T-helper 22 cell (primary cell): ENCODE data around the gene NBEA.
"Not testable (repeated sequence)": the region's sequence is repeated elsewhere in the genome, so short reads cannot be mapped to it uniquely, and the experiment has no call there.

ENCODE experiments used
- DNase-seq: peaks from one replicate; pipeline ENCODE4 v3.0.0-alpha.2; 2020; ENCODE audit warnings: low read depth

NBEA gene

DNA sequence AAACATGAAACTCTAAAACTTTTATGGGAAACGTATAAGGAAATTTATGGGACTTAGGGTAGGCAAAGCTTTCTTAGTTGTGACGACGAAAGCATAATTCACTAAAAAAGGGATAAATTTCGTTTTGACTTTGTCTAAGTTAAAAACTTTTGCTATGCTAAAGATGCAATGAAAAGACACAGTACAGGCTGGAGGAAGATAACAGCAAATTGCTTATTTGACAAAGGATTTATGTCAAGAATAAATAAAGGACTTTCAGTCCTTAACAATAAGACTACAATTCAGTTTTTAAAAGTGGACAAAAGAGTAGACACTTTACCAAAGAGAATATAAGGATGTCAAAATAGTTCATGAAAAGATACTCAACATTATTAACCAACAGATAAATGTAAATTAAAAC lies 150.2 kb downstream of the NBEA start:
- no peak for DNase-seq

DNA sequence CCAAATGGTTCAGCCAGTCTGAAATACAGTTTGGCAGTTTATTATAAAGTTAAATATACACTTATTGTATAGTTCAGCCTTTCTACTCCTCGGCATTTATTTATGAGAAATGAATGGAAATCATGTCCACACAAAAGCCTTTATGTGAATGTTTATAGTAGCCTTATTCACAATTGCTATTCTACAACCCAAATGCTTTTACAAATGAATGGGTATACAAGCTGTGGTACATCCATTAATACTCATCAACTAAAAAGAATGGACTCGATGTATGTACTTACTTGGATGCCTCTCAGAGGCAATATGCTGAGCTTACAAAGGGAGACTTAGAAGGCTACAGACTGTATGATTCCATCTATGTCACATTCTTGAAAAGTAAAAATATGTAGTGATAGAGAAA lies 150.7 kb downstream of the NBEA start:
- DNase-seq, result no peak

DNA sequence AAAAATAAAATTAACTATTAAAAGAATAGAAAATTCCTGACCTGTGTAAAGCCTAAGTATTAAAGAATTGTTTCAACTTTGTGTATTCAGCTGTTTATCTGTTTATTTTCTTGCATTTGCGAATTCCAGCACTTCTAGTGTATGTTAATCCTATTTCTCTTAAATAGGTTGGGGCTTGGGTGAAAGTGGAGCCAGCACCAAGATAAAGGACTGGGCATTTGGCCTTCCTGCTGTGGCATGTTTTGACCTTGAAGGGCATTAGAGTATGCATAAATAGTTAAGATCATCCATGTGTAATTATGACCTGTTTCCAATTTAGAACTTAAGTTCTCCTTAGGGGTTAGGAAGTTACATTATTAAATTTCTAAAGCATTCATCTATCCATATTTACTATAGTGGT lies 151.3 kb downstream of the NBEA start:
- DNase-seq, result no peak

DNA sequence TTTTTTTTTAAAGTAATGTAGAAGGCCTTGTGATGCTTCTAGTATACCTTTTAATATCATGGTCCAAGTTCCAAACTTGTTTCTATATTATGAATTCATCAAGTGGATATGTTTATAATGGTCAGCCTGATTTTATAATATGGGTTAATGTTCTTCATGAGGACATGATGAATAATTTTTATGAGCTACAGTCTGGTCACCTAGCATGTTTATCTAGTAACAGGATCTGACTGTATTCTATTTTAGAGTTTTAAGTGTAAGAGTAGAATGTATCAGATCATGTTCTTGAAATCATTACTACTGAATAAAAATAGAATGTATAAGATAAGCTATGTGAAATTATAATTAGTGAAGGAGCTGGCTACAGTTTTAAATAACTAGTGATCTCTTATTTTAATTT lies 164.7 kb downstream of the NBEA start:
- DNase-seq, result not testable (repeated sequence)

DNA sequence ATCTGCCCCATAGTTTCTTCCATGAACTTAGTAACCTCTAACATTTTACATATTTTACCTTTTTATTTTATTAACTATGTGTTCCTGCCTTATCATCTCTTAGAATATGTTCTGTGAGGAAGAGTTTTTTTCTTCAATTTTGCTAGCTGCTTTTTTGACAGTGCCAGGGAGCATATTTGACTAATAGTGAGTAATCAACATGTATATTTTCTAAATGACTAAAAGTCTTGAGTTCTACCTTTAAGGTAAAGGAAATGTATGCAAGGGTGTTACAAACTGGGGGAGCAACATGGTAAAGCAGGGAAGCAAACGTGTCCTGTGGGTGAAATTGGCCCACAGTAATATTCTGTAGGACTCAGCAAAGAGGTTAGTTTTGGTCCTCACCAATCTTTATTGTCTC lies 165.5 kb downstream of the NBEA start:
- no peak for DNase-seq

DNA sequence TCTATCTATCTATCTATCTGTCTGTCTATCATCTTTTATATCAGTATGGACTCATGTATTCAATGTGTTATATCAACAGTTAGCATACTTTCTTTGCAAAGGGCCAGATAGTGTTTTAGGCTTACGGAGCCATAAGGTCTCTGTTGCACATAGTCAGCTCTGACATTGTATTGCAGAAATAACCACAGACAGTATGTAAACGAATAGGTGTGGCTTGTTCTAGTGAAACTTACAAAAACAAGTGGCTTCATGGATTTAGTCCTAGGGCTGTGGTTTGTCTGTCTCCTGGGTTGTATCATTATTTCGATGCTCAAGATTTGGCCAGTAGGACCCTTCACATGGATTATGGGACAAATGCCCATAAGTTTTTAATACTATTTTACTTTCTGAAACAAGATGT lies 171.5 kb downstream of the NBEA start:
- DNase-seq, result not testable (repeated sequence)

DNA sequence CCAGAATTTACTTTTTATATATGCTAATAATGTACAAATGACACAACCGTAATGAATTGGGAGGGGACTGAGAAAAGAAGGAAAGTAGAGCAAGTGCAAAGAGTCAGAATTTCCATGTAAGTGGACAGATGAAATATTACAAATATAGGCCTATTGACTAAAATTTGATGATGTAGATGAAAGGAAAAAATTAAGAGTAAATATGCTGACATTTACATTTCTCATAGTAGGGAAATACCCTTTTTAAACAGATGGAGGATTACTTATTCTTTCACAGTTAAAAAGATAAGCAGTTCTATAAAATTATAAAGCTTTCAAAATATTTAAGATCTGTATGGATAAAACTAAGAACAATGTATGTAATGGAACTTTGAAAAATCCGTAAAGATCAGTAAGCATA lies 185.4 kb downstream of the NBEA start:
- no peak for DNase-seq

DNA sequence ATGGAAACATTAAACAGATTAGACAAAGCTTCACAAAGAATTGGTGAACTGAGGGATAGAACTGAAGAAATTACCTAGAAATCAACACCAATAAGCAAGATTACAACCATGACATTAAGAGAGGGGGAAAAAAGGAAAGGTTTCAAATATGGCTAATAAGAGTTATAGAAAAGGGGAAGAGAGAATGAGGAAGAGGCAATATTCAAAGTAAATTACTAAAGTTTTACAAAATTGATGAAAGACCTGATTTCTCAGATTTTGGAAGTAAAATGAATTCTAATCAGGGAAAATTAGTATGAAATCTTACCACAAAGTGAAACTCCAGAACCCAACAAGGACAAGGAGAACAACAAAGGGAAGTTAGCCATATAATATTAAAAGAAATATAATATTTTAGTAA lies 187.4 kb downstream of the NBEA start:
- DNase-seq, result no peak

DNA sequence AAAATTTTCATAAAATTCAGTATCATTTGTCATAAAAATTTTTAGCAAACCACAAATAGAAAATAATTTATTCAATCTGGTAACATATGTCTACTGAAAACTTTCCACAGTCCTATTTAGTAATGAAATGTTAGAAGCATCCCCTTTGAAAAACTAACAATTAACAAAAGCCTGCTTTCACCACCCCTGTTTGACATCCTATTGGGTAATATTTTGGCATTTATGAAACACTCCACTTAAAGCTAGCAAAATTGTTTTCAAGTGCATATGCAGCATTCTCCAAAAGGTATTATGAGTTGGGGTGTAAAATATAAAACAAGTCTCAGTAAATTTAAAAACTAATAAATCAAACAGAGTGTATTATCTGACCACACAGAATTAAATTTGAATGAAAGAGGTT lies 189.4 kb downstream of the NBEA start:
- no peak for DNase-seq

DNA sequence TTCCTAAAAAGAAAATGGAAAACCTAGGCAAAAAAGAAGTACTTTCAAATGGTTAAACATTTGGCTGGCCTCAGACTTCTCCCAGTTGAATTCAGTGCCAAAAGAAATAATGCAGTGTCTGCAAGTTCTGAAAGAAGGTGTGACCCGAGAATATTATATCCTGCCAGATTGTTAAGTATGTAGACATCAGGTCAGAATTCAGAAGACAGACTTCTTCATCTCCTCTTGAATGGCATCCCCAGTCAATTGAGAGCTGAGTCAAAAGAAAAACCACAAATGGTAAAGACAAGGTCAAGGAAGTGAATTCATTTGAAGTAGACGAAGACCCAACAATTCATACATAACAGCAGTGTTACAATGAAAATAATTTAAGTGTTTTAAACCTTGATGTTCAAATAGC lies 194.5 kb downstream of the NBEA start:
- DNase-seq, result no peak

DNA sequence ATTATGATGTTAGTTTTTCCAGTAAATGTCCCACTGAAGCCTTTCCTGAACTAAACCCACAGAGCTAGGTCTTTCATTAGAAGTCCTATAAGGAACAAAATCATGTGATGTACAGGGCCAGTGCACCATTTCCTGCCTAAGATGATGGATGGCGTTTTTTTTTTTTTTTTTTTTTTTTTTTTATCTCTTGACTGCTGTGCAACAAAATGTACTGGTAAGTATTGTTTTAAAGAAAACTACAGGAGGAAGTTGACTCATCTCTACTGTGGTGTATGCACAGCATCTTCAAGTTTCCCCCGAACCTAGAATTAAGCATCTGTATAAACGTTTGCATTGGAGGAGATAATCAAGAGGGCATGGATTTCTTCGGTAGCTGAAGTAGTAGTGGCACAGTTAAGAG lies 197.5 kb downstream of the NBEA start:
- no peak for DNase-seq

DNA sequence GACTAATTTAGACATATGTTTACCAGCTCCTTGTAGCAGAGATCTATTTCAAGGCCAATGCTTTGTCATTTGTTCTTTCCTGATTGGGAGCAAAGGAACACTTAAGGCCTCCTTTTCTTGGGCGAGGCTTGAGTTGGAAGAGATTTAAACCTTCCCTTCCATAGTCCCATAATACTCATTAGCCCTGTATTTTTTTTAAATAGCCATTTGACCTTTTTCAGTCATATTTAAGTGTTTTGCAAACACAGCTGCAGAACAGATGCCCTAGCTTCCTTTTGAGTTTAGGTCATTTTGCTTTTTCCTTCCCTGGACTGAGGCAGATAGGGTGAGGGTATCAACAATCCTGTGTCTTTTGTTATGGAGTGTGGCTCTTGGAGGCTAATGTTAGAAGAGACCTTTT lies 198.3 kb downstream of the NBEA start:
- DNase-seq, result no peak

DNA sequence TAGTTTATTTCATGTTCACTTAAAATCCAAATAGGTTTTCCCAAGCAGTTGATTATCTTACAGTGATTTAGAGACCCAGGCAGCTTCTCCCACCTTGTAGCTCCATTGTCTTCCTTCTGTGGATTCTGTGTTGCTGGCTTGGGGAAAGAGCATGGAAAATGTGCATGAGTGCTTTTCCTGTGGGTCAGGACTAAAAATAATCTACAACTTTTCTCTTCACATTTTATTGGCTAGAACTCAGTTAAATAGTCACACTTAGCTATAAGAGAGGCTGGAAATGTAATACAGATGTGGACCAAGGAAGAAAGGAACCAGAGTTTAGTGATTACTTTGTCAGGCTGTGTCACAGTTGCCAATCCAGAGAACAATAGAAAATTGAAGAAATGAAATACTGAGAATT lies 198.8 kb downstream of the NBEA start:
- DNase-seq, result no peak

DNA sequence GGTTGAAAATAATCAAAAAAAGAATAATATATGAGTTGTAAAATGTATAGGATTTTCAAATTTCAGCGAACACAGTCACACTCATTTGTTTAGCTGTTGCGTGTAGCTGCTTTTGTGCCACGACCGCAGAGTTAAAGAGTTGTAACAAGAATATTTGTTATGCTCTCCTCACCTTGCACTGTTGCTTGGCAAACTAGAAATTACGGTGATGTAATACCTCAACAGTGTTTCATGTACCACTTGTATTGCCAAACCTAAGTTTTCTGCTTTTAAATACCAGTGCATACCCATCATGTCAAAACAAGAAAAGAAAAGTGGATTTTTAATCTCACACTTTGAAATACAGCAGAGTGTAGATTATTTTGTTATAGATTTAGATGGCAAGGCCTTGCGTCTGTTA lies 201.1 kb downstream of the NBEA start:
- DNase-seq, result no peak

DNA sequence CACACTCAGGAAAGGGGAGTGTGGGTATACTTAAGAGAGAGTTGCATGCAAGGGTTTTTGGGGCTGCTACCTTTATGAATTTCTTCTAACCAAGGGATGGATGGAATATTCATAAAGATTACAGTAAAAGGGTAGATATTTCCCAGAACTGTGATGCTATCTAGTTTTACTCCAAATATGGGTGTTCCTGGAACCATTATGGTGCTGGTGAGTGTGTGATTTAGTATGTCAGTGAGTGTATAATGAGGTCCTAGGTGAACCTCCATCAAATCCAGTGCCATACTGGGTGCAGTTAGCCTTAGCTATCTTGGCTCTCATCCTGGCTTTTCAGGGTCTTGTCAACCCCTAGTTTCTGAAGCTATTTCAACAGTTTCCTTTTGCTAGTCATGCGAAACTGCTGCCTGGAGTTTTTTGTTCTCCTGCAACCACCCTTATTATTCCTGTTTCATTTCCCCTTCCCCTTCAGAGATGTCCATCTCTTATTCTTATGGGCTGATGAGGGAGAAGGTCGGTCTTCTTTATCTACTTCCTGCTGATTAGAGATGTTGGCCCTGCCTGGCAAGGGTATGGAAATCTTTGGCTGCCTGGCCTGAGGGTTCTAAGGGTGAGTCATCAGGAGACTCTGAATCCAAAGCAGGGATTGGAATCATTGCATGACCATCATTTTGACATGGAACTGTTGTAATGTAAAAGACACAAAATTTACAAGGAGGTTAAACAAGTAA lies 202.3 kb downstream of the NBEA start:
- DNase-seq, result no peak

DNA sequence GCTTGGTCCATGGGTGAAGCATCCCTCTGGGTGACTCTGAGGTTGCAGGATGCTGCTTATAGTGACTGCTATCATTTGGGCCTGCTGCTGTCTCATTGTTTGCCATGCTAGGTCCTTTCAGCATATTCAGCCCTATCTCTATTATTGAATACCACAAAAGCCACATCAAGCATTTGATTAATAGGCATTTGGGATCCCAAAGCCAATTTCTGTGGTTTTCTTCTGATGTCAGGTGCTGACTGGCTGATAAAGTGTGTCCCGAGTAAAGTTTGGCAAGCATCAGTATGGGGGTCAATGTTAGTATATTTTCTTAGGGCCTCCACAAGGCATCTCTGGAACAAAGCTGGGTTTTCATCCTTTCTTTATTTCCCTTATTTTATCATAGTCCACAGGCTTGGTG lies 204.6 kb downstream of the NBEA start:
- DNase-seq, result no peak

DNA sequence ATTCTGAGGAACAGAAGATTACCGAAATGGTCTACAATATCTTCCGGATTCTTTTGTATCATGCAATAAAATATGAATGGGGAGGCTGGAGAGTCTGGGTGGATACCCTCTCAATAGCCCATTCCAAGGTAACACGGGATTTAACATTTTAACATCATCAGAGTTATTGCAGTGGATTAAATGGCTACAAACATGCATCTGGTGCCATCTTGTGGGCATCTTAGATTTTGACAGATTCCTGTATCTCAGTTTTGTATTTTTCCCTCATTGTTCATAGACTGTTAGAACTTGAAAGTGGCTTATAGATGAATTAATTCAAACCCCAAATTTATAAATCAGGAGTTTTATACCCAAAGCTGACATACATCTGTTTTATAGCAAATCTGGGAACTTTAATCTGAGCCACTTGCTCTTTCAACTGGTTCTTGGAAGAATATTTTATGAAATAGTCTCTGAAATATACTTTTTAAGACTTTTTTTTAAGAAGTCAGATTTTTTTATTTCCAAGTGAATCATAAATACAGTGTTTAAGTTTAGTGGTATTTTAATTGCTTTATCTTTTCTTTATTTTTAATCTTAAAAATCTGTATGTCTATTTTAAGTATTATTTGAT lies 215.2 kb downstream of the NBEA start:
- no peak for DNase-seq

DNA sequence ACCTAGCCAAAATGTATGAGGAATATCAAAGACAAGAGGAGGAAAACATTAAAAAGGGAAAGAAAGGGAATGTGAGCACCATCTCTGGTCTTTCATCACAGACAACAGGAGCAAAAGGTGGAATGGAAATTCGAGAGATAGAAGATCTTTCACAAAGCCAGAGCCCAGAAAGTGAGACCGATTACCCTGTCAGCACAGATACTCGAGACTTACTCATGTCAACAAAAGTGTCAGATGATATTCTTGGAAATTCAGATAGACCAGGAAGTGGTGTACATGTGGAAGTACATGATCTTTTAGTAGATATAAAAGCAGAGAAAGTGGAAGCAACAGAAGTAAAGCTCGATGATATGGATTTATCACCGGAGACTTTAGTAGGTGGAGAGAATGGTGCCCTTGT lies 217.0 kb downstream of the NBEA start:
- no peak for DNase-seq

DNA sequence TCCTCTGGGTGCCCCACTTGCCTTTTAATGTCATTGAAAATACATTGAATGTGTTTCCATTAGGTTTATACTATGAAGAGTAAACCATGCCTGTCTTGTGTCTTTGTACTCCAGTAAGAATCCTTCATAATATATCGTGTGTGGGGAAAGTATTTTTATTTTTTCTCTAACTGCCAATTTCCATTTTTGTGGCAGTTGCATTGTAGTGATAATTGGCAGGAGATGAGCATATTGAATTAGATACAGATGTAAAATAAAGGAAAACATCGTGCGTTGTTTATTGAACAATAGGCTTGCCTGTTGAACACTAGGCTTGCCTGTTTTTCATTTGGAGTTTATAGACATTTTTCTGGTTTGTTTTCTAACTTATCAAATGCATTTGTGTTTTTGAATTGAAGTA lies 218.8 kb downstream of the NBEA start:
- DNase-seq, result no peak

DNA sequence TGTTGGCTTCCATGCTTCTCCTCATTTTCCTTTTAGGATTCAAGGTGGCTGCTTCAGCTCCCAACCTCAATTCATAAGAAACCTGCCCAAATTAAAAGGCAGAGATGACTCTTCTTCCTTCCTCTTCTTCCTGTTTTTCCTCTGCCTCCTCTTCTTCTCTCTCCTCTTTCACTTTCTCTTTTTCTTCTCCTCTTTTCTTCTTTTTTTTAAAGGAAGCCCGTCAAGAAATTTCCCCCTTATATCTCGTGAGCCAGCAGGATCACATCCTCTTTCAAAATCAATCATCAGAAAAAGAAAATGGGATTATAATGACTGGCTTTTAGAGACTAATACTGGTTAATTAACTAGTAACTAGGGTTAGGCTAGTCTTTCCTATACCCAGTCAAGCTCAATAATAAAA lies 220.3 kb downstream of the NBEA start:
- no peak for DNase-seq

DNA sequence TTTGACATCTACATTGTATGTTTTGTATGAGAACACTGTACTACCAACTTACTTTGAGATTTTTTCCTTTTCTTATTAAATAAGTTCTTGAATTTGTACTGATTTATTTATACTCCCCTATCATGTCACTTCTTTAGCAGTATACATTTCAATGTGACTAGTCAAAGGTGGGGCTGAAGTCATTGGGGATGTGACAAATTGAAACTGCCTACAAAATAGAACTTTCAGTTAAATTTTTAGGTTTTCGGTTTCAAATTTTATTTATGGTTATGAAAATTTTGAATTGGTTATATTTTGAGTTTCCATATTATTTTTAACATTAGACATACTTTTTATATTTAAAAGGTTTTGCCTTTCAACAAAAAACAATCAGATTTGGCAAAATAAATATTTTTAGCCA lies 221.6 kb downstream of the NBEA start:
- no peak for DNase-seq

DNA sequence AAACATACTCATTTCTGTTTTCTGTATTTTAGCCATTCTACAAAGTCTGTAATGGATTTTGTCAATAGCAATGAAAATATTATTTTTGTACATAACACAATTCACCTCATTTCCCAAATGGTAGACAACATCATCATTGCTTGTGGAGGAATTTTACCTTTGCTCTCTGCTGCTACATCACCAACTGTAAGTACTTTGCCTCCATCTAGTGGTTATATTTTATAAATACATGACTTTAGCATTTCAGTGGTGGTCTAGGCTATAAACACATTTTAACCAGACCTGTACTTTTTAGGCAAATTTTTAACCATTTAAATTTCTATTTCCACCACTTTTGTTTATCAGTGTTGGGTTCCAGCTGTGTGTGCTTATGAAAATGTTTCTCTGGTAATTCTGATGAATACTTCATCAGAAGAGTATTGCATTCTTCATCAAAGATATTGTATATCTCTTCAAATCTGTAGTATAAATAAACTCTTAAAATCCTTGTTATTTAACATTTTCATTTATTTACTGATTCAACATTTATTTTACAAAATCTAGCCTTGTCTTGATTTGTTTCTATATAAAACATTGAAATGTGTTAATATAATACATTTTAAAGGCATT lies 222.4 kb downstream of the NBEA start:
- DNase-seq, result no peak

DNA sequence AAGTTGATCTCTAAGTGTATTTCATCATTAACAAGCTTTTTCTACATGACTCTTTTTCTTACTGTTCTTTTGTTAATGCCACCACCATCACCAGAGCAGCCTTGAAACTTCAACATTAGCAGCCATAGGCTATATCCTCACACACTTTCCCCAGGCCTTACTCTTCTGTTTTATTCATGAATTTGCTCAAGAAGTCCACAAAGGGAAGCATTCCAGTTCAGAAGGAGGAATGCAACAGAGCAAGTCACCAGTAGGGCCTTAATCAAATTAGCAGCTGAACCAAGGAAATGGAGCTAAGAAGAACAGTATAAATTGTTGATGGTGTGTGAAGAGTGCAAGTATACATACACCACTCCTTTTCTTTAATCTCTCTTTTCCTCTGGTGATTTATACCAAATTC lies 223.1 kb downstream of the NBEA start:
- DNase-seq, result no peak

DNA sequence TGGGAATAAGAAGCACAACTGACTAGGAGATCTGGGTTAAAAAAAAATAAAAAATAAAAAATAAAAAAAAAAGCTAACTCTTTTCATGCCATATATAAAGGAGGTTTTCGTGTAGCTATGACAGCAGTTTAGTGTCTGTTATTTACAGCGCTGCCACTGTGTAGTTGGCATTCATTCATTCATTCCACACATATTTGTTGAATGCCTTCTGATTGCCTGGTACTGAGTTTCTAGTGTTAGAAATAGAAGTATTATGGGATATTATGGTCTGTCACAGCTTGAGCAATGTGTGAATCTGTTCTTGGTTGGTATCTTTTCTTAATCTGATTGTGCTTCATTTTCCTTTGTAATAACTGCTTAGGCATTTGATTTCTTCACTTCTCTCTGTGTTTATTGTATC lies 237.4 kb downstream of the NBEA start:
- no peak for DNase-seq
